Measurements from ENCODE around the gene SH3RF1. TPM values are rescaled to one million over a fixed set of nuclear protein-coding genes. Genes with fewer than 3 reads are reported as not detected.

Gene SH3RF1
- total and polyA plus RNA-seq, 4 donors: 5.3 to 33.1 (median 16.3) TPM

DNA sequence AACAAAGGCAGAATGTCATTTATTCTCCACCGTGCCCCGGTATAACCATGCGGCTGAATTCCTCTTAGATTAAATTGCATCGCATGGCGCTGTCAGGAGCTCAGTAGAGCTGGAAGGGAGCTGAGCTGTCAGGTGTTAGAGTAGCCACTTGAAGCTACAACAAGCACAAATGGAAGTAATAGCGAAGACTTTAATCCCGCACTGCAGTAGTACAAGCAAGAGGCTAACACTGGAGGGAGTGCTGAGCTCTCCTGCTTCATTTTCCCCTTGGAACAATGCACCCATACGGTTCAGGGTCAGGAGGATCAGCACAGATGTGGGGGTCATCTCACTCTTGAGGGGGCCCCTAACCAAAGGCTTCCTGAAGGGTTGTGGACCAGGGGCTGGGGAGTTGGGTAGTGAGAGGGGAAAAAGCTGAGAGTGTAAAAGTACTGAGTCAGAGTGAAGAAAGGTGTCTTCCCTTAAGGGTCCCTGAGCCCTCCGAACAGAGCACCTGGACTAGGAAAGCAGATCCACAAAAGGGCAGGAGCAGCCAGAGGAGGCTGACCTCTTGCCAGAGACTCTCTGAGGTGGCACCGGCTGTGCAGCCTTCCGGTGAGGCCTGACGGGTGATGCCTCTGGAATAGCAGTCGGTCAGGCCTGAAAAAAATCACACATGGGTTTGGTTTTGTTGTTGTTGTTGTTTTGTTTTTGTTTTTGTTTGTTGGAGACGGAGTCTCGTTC, 224.7 kb downstream of the SH3RF1 start:
- Histone ChIP-seq H3K4me1 (ENCODE audit: control insufficient read depth in 5 of 5, insufficient read depth in 5 of 5, low read length in 5 of 5) (peaks cover 3 to 22% (median 4%) of the 10 kb centered on the region in 5 donors), H3K36me3 (ENCODE audit: control insufficient read depth in 4 of 4, insufficient read depth in 4 of 4, low read length in 4 of 4) (no peaks in the 10 kb centered on the region), H3K9ac (ENCODE audit: insufficient read depth in 1 of 2, low read length in 2 of 2) (no peak overlapping the region), H3K27me3 (ENCODE audit: control insufficient read depth in 3 of 3, insufficient read depth in 3 of 3, low read length in 2 of 3) (no peaks in the 10 kb centered on the region), H3K4me3 (no peak overlapping the region), H3K27ac (ENCODE audit: low read depth in 1 of 2, low read length in 1 of 2) (no peak overlapping the region), H3K9me3 (ENCODE audit: control insufficient read depth in 4 of 4, insufficient read depth in 3 of 4, low read length in 3 of 4) (no peaks in the 10 kb centered on the region)
- TF ChIP-seq, protein P1, sequence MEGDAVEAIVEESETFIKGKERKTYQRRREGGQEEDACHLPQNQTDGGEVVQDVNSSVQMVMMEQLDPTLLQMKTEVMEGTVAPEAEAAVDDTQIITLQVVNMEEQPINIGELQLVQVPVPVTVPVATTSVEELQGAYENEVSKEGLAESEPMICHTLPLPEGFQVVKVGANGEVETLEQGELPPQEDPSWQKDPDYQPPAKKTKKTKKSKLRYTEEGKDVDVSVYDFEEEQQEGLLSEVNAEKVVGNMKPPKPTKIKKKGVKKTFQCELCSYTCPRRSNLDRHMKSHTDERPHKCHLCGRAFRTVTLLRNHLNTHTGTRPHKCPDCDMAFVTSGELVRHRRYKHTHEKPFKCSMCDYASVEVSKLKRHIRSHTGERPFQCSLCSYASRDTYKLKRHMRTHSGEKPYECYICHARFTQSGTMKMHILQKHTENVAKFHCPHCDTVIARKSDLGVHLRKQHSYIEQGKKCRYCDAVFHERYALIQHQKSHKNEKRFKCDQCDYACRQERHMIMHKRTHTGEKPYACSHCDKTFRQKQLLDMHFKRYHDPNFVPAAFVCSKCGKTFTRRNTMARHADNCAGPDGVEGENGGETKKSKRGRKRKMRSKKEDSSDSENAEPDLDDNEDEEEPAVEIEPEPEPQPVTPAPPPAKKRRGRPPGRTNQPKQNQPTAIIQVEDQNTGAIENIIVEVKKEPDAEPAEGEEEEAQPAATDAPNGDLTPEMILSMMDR (IDR thresholded peaks at IDR 0.05; ENCODE audit: control extremely low read depth, extremely low read depth): no peak
- WGBS, 2 donors: 69 to 77% methylated on average over 15 of the region's 15 CpGs
- DNase-seq: peak in 1 of 3 donors; percentile 66
- ATAC-seq (ENCODE audit: insufficient read depth, low FRiP score): peak; percentile 60

DNA sequence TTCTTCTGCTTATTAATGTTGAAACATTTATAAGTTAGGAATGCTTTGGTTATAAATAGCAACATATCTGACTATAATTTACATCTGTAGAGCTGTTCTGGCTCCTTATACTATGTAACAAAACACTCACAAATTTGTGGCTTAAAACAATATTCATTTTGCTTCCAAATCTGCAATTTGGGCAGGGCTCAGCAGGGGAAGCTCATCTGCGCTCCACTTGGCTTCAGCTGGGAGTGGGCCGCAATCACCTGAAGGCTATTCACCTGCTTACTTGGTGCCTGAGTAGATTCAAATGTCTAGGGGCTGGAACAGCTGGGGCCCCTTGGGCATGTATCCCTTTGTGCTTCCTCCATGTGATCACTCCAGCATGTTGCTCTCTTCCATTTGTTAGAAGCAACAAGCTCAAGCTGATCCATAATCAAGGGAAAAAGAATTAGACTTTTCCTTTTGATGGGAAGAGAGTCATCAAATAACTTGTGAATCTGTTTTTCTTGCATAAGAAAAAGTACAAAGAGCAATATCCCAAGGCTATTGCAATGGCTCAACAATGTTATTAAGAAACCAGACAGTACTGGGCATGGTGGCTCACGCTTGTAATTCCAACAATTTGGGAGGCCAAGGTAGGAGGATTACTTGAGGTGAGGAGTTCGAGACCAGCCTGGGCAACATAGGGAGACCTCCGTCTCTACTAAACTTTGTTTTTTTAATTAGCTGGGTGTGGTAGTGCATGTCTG, 225.9 kb downstream of the SH3RF1 start:
- WGBS, 2 donors: 85 to 95% methylated on average over 5 of the region's 5 CpGs
- H3K36me3 ChIP-seq (ENCODE audit: control insufficient read depth in 4 of 4, insufficient read depth in 4 of 4, low read length in 4 of 4): no peaks in the 10 kb centered on the region
- peaks cover 0 to 10% (median 0%) of the 10 kb centered on the region in 5 donors for H3K4me1 ChIP-seq (ENCODE audit: control insufficient read depth in 5 of 5, insufficient read depth in 5 of 5, low read length in 5 of 5)
- no peak overlapping the region for H3K27ac ChIP-seq (ENCODE audit: low read depth in 1 of 2, low read length in 1 of 2)
- no peak overlapping the region for H3K4me3 ChIP-seq
- ATAC-seq (ENCODE audit: insufficient read depth, low FRiP score) (no peak), DNase-seq (no peak)
- H3K9ac ChIP-seq (ENCODE audit: insufficient read depth in 1 of 2, low read length in 2 of 2): no peak overlapping the region
- H3K27me3 ChIP-seq (ENCODE audit: control insufficient read depth in 3 of 3, insufficient read depth in 3 of 3, low read length in 2 of 3): no peaks in the 10 kb centered on the region
- TF ChIP-seq, protein P1 (IDR thresholded peaks at IDR 0.05; ENCODE audit: control extremely low read depth, extremely low read depth): no peak
- H3K9me3 ChIP-seq (ENCODE audit: control insufficient read depth in 4 of 4, insufficient read depth in 3 of 4, low read length in 3 of 4): no peaks in the 10 kb centered on the region

Measured in lung (tissue), 12 donors.